HG02642 (cell line): ENCODE results near the gene CFAP97.
"Not testable (repeated sequence)": the region's sequence is repeated elsewhere in the genome, so short reads cannot be mapped to it uniquely, and the experiment has no call there.

Source experiments
- ATAC-seq: cut with Tn5 transposase; IDR thresholded peaks from one replicate; pipeline ENCODE4 v1.9.1; 2021; ENCODE audit warnings: mild to moderate bottlenecking; ENCODE audit not compliant: unreplicated experiment, poor library complexity

The CFAP97 gene

DNA sequence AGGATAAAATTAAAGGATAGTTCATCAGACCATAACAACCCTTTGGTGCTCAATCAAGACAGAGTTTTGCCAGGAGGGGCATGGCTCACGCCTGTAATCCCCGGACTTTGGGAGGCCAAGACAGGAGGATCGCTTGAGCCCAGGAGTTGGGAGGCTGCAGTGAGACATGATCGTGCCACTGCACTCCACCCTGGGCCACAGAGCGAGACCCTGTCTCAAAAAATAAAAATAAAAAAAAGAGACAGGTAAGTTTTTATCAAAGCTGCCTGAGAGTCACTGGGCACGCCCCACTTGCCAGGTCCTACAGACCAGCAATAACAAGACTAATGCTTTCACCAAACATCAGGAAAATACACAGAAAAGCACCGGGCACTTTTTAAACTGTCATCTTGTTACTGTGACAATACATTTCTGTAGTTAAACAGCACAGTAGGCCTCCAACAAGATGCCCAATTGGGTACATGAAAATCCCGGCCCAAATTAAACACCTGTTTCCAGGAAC lies 765 bp downstream of the CFAP97 start:
- ATAC-seq: peak; percentile 8

DNA sequence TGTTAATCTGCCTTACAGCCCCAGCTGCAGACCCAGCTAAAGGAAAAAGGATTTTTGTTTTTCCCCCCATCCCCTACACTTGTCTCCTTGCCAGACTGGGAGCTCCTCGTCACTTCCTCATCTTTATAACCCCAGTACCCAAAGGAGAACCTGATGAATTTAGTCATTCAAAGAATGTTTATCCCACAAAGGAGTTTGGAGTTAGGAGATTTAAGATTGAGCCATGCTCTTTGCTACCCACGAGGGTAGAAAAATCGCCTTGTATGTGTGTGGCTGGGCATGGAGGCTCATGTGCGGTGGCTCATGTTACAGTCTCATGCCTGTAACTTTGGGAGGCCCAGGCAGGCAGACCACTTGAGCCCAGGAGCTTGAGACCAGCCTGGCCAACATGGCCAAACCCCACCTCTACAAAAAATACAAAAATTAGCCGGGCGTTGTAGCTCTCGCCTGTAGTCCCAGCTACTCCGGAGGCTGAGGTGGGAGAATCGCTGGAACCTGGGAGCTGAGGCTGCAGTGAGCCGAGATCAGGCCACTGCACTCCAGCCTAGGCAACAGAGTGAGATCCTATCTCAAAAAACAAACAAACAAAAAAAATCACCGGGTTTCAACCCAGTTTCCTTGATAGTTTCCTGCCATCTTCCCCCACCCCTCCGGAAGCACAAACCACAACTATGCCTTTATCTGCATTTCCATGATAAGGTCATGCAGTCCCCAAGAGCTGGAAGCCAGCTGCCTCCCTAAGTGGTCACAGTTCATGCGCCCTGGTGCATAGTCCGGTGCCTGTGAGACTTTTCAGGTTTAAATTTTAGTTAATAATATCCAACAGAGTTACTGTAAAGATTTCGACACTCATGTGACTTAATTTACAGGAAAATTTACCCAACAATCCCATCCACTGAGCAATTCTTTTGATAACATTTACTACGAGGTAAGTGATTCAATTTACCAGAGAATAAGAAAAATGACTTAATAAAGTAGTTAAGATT lies 1.5 kb downstream of the CFAP97 start:
- ATAC-seq: no peak

DNA sequence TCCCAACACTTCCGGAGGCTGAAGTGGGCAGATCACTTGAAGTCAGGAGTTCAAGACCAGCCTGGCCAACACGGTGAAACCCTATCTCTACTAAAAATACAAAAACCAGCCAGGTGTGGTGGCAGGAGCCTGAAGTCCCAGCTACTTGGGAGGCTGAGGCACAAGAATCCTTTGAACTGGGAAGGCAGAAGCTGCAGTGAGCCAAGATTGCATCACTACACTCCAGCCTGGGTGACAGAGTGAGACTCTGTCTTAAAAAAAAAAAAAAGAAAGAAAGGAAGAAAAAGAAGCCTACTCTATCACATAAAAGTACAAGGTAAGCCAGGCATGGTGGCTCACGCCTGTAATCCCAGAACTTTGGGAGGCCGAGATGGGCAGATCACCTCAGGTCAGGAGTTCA lies 5.6 kb downstream of the CFAP97 start:
- not testable (repeated sequence) for ATAC-seq

DNA sequence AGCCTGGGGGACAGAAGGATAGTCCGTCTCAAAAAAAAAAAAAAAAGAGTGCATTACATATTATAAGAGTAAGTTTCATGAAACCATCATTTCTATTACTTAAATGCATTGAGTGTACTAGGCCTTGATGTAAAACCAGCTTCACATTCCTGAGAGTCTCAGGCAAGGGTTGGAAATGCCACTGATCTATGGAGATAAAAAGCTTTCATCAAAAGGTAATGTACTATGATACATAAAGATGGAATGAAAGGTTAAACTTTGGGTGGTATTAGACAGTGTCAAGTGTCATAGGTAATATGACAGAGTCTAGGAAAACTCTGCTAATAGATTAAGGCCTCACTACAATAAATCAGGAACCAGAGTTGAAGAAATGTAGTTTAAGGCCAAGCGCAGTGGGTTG lies 7.4 kb downstream of the CFAP97 start:
- ATAC-seq: no peak

- ATAC-seq: no peak
Observed at GRCh38 chr4:185194924-185195888, 8.6 kb downstream of the CFAP97 start.

GRCh38 chr4:185192059-185192458 lies 11.7 kb downstream of the CFAP97 start:
- ATAC-seq: peak; percentile 81

- ATAC-seq: no peak
Observed at GRCh38 chr4:185190306-185190856, 13.4 kb downstream of the CFAP97 start.

GRCh38 chr4:185189606-185190305 lies 14.0 kb downstream of the CFAP97 start:
- ATAC-seq: no peak

DNA sequence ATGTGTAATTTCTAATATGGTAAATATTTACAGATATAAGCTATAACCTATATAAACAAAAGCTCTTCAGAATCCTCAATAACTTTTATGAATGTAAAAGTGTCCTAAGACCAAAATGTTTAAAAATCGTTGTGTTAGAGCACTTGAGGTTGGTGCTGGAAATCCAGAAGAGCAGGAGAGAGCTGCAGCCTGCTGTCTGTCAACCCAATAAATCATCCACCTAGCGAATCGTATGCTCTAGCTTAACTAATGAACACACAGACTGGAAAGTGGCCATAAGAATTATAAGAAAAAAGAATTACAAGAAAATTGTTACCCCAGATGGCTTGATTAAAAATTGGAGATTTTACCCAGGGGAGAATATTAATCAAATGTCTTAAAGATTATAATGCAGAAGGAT lies 17.0 kb downstream of the CFAP97 start:
- no peak for ATAC-seq

- no peak for ATAC-seq
Observed at GRCh38 chr4:185183622-185184281, 20.0 kb downstream of the CFAP97 start.

DNA sequence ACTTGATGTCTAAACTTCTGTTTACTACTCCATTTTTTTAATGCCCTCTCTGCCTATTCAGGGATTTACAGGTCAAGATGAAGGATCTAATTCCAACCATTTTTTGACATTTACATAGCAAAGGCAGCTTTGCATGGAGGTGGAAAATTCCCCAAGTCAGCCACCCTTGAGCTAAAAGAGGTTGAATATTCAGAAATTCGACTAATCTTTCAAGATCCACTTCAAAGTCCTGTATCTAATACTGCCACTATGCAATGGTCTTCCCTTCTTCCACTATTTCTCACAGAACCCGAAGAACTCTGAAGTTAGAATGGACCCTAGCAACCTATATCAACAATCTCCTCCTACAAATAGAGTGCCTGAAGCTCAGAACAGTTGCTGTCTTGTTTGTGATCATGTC lies 21.6 kb downstream of the CFAP97 start:
- no peak for ATAC-seq

GRCh38 chr4:185179488-185179887 lies 24.3 kb downstream of the CFAP97 start:
- ATAC-seq: no peak

- peak; percentile 73 for ATAC-seq
Observed at GRCh38 chr4:185171373-185172071, 32.3 kb downstream of the CFAP97 start.

GRCh38 chr4:185167234-185167633 lies 36.6 kb downstream of the CFAP97 start:
- no peak for ATAC-seq

- ATAC-seq: peak; percentile 85
Observed at GRCh38 chr4:185165605-185166063, 38.2 kb downstream of the CFAP97 start.

DNA sequence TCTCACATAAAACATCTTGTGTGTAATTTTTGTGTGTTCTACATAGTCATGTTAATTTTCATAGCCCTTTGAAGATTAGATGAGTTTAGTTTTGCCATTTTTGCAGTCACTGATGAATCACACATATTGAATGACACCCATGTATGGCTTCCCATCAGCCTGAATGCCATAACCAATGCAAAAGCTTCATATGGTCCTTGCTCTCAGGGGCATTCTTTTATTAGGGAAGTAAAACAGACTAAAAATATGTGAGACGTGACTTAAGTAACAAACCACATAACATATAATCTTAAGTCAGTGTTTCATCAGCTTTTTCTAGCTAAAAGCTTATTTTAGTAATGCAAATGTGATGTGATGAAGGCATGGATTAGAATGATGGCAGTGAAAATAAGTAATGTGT lies 52.5 kb downstream of the CFAP97 start:
- no peak for ATAC-seq

GRCh38 chr4:185149392-185149791 lies 54.4 kb downstream of the CFAP97 start:
- ATAC-seq: no peak

DNA sequence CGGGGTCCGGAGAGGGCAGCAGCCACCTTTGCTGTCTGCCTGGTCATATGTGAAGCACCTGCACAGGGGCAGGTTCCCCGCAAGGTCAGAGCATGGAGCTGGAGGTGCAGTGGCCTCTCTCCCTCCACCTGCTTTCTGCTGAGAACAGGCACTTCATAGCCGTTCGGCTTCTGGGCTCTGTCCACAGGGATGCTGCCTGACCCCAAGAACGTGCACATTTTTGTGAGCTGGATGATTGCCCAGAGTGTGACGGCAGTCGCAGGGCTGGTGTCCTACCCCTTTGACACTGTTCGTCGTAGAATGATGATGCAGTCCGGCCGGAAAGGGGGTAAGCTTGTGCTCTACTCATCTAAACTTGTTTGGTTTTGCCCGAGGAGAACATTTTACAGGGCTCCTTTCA lies 58.2 kb downstream of the CFAP97 start:
- no peak for ATAC-seq
